Common myeloid progenitor, CD34-positive (primary cell): Measurements from ENCODE around the gene SIM2.
"Not testable (repeated sequence)": the region's sequence is repeated elsewhere in the genome, so short reads cannot be mapped to it uniquely, and the experiment has no call there.

Experiments used
- CTCF ChIA-PET: fragments of 350-600 bp; sonication (Branson Sonifier 250); formaldehyde crosslinking; loops from one replicate; lab custom pipeline; 2021; ENCODE audit warnings: antibody characterized with exemption; lab: Charles Lee
- POLR2A ChIA-PET: fragments of 350-600 bp; sonication (Branson Sonifier 250); formaldehyde crosslinking; loops from one replicate; lab custom pipeline; 2021; ENCODE audit warnings: antibody characterized with exemption; lab: Charles Lee
- DNase-seq, 3 donors: peaks; one replicate each; pipeline versions ENCODE4 v3.0.0 to v3.0.0-alpha.2; 2013
- H3K27ac ChIP-seq, 2 experiments: 1 replicate in 1 of 2; 2 replicates in 1 of 2; pipeline ENCODE4 v1.7.0; 2013; ENCODE audit warnings: inconsistent platforms in 2 of 2, low read length in 2 of 2, mild to moderate bottlenecking in 2 of 2, low read depth in 1 of 2, moderate library complexity in 1 of 2; ENCODE audit not compliant: severe bottlenecking in 2 of 2, insufficient read depth in 1 of 2, poor library complexity in 1 of 2
- H3K27me3 ChIP-seq, 5 experiments: replicated peaks in 2 of 5; 1 replicate in 3 of 5; 2 replicates in 2 of 5; pipeline versions ENCODE4 v1.6.1 to v1.7.0; 2013; ENCODE audit warnings: low read length in 4 of 5, mild to moderate bottlenecking in 2 of 5, moderate library complexity in 2 of 5, inconsistent platforms in 1 of 5; ENCODE audit not compliant: insufficient read depth in 5 of 5, control insufficient read depth in 4 of 5
- H3K36me3 ChIP-seq, 4 experiments: 1 replicate in 2 of 4; 2 replicates in 2 of 4; pipeline versions ENCODE4 v1.6.1 to v1.7.0; 2013; ENCODE audit warnings: low read length in 3 of 4, control low read depth in 1 of 4, mild to moderate bottlenecking in 1 of 4; ENCODE audit not compliant: control insufficient read depth in 4 of 4, insufficient read depth in 4 of 4
- H3K4me1 ChIP-seq, 4 experiments: 1 replicate in 3 of 4; 2 replicates in 1 of 4; pipeline versions ENCODE4 v1.6.1 to v1.7.1; 2013; ENCODE audit warnings: low read length in 3 of 4, mild to moderate bottlenecking in 3 of 4, control low read depth in 1 of 4, inconsistent platforms in 1 of 4, moderate library complexity in 1 of 4; ENCODE audit not compliant: control insufficient read depth in 4 of 4, insufficient read depth in 4 of 4; ENCODE audit errors: control extremely low read depth in 1 of 4
- H3K4me3 ChIP-seq, 7 experiments: 1 replicate in 4 of 7; 2 replicates in 3 of 7; pipeline versions ENCODE4 v1.5.1 to v1.7.0; 2013; ENCODE audit warnings: mild to moderate bottlenecking in 7 of 7, low read length in 6 of 7, moderate library complexity in 6 of 7, inconsistent platforms in 2 of 7, low read depth in 2 of 7, control low read depth in 1 of 7; ENCODE audit not compliant: insufficient read depth in 4 of 7, control insufficient read depth in 1 of 7; ENCODE audit errors: extremely low read depth in 1 of 7
- H3K9me3 ChIP-seq, 5 experiments: 1 replicate in 4 of 5; 2 replicates in 1 of 5; pipeline versions ENCODE4 v1.6.1 to v1.7.1; 2013; ENCODE audit warnings: low read length in 4 of 5, mild to moderate bottlenecking in 2 of 5, inconsistent platforms in 1 of 5, low read depth in 1 of 5, moderate library complexity in 1 of 5; ENCODE audit not compliant: control insufficient read depth in 4 of 5, insufficient read depth in 2 of 5; ENCODE audit errors: control extremely low read depth in 1 of 5
- WGBS: methylation state at CpG from one replicate; pipeline ENCODE4 v1.1.5; 2013; ENCODE audit not compliant: insufficient coverage; 5-methylcytosine and 5-hydroxymethylcytosine counted together

The SIM2 gene

DNA sequence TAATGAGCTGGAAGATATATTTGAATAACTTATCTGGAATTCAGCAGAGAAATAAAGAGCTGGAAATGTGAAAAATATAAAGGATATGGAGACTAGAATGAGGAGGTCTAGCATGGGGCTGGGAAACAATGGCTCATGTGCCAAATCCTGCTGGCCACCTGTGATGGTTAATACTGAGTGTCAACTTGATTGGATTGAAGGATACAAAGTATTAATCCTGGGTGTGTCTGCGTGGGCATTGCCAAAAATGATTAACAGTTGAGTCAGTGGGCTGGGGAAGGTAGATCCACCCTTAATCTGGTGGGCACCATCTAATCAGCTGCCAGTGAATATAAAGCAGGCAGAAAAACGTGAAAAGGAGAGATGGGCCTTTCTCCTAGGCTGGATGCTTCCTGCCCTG, 26.6 kb upstream of the SIM2 start:
- DNase-seq, result not testable (repeated sequence)
- CTCF ChIA-PET, result interaction anchor here (1.3 kb wide), 1 partner anchor 19 kb away, joined by 3 read pairs; no protein-coding TSS in a partner anchor
- H3K27me3 ChIP-seq, result peaks cover 4 to 41% (median 11%) of the 10 kb centered on the region in 5 experiments

DNA sequence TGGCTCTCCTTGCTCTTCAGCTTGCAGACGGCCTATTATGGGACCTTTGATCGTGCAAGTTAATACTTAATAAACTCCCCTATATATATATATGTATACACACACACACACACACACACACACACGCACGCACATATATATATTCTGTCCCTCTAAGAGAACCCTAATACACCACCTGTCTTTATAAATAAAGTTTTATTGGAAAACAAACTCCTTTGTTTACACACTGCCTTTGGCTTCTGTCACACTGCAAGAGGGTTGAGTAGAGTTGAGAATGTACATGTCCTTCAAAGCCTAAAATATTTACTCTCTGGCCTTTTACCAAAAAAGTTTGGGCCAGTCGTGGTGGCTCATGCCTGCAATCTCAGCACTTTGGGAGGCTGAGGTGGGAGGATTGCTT, 26.2 kb upstream of the SIM2 start:
- no peaks in the 10 kb centered on the region for H3K36me3 ChIP-seq
- POLR2A ChIA-PET, result no interaction called here
- H3K4me3 ChIP-seq, result no peak overlapping the region
- DNase-seq, result no peak
- WGBS, result no CpG with 5 or more reads among the region's 5 CpGs
- CTCF ChIA-PET, result interaction anchor here (1.3 kb wide), 1 partner anchor 20 kb away, joined by 3 read pairs; no protein-coding TSS in a partner anchor
- peaks cover 0 to 3% (median 0%) of the 10 kb centered on the region in 5 experiments for H3K9me3 ChIP-seq
- no peaks in the 10 kb centered on the region for H3K4me1 ChIP-seq
- no peak overlapping the region for H3K27ac ChIP-seq
- peaks cover 4 to 38% (median 11%) of the 10 kb centered on the region in 5 experiments for H3K27me3 ChIP-seq

More for the DNA sequence above, 26.6 kb upstream of the SIM2 start:
- H3K36me3 ChIP-seq, H3K9me3 ChIP-seq, POLR2A ChIA-PET, H3K4me3 ChIP-seq, H3K4me1 ChIP-seq, H3K27ac ChIP-seq: not testable (repeated sequence)
- WGBS, result 80% methylated on average over 1 of the region's 2 CpGs

DNA sequence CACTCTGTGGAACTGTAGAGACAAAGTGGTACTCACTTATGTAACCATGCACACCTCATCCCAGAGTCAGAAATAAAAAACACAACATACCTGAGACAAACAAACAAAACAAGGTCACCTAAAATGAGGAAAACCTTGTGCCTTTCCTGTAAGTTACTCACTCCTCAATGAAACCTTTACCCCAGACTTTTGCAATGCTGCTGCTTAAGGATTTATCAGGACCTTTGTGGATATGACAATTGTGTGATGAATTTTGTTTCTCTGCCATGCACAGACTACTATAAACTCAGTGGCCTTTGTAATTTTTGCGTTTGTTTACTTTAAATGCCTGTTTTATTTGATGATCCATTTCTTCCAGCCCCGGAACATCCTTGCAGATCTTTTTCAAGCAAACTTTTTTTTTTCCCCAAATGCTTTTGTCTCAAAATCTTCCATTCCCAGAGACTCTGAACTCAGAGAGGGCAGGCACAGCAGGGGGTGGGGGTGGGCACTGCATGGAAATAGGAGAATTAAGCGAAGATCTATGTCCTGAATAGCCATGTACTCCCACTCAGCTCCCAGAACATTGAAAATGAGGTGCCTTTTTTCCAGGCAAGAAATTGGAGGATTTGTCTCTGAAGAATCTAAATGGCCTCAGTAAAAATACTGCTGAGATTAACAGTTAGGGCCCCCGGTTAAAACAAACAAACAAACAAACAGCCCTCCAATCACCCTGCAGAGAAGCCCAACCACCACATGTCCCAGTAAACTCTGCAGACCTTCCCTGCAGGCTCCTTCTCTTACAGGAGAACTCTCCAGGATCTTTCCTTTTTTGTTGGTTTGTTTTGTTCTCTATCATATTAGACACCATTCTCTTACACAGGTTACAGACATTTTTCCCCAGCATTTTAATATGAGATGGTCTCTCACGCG, 22.6 kb upstream of the SIM2 start:
- ChIA-PET POLR2A (no interaction called here), CTCF (no interaction called here)
- Histone ChIP-seq H3K27ac (no peak overlapping the region), H3K36me3 (no peaks in the 10 kb centered on the region), H3K4me1 (no peaks in the 10 kb centered on the region), H3K9me3 (peaks cover 5 to 13% (median 8%) of the 10 kb centered on the region in 5 experiments), H3K4me3 (no peak overlapping the region), H3K27me3 (peaks cover 4 to 43% (median 8%) of the 10 kb centered on the region in 5 experiments)
- DNase-seq, result no peak
- WGBS, result 29% methylated on average over 1 of the region's 6 CpGs

DNA sequence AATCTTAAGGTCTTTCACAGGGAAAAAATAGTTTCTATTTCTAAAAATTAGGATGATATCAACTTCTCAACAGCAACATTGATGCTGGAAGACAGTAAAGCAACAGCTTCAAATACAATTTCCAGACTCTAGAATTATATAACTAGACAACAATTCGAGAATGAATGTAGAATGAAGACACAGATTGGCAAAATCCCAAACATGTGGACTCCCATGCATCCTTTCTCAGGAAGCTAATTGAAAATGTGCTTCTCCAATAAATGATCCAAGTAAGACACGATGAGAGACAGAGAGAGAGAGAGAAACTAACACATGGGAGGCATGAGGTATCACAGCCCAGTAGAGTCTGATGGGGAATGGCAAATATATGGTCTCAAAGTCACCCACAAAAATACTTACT, 21.5 kb upstream of the SIM2 start:
- Histone ChIP-seq H3K4me3 (no peak overlapping the region), H3K27ac (no peak overlapping the region), H3K4me1 (no peaks in the 10 kb centered on the region), H3K27me3 (peaks cover 4 to 45% (median 9%) of the 10 kb centered on the region in 5 experiments), H3K36me3 (no peaks in the 10 kb centered on the region), H3K9me3 (peaks cover 5 to 20% (median 11%) of the 10 kb centered on the region in 5 experiments)
- WGBS, result no CpG with 5 or more reads among the region's 2 CpGs
- CTCF ChIA-PET, result no interaction called here
- POLR2A ChIA-PET, result no interaction called here
- DNase-seq, result no peak

DNA sequence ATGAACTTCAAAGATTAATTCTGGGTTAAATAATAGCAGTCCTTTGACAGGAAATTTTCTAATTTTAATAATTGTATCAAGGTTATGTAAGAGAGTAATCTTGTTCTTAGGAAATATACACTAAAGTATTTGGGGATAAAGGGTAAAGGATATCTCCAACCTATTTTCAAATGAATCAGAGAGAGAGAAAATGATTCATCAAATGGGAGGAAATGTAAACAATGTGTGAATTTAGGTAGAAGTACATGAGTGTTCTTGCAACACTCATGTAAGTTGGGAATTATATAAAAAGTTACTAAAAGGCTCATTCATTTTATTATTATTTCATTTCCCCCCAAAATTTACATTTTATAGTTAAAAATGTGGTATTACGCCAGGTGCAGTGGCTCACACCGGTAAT, 20.4 kb upstream of the SIM2 start:
- H3K27ac ChIP-seq, result no peak overlapping the region
- no peaks in the 10 kb centered on the region for H3K36me3 ChIP-seq
- H3K27me3 ChIP-seq, result peaks cover 4 to 55% (median 10%) of the 10 kb centered on the region in 5 experiments
- H3K9me3 ChIP-seq, result peaks cover 5 to 20% (median 14%) of the 10 kb centered on the region in 5 experiments
- no peaks in the 10 kb centered on the region for H3K4me1 ChIP-seq
- ChIA-PET POLR2A (no interaction called here), CTCF (interaction anchor here (0.7 to 1.7 kb wide), 2 partner anchors 20 to 188 kb away, joined by 4 to 5 read pairs; no protein-coding TSS in a partner anchor)
- WGBS, result no CpG with 5 or more reads among the region's 2 CpGs
- H3K4me3 ChIP-seq, result no peak overlapping the region
- DNase-seq, result no peak

DNA sequence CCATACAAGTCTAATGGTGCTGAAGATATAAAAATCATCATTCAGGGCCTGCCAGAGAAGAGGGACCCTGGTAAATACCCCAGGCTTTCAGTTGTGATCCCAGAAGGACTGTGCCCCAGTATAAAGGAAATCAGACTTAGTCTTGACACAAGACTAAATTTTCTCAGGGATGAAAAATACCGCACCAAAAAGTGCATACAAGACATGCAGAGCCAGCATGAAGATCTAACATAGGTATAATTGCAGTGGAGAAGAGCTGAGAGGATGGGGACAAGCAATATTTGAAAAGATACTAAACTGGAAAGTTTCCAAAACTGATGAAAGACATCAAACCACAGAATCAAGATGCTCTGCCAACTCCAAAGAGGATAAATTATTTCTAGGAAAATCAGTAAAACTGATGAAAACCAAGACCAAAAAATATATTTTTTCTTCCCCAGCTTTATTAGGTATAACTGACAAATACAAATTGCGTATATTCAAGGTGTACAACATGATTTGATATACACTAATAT, 17.7 kb upstream of the SIM2 start:
- WGBS, result no CpG with 5 or more reads among the region's 2 CpGs
- Histone ChIP-seq H3K4me1 (no peaks in the 10 kb centered on the region), H3K27me3 (peaks cover 9 to 74% (median 12%) of the 10 kb centered on the region in 5 experiments), H3K27ac (no peak overlapping the region), H3K36me3 (no peaks in the 10 kb centered on the region), H3K9me3 (peaks cover 5 to 20% (median 14%) of the 10 kb centered on the region in 5 experiments), H3K4me3 (no peak overlapping the region)
- ChIA-PET CTCF (no interaction called here), POLR2A (no interaction called here)
- DNase-seq, result no peak
